Measurements from ENCODE around the gene CD74. TPM values are rescaled to one million over a fixed set of nuclear protein-coding genes. Genes with fewer than 3 reads are reported as not detected.
A peak's percentile ranks its signal among the peaks of the same experiment; 100 is the strongest.

Gene CD74
- total RNA-seq, 1 experiment from 2014 or later = 19.5 TPM

- Histone ChIP-seq H3K14ac (ENCODE audit: insufficient read depth, low read length) (peak overlapping the region; percentile 50; the same call in 1 of the 2 replicates), H2AK5ac (ENCODE audit: insufficient read length, low read length) (no peak overlapping the region), H3K4ac (ENCODE audit: low read depth, low read length) (no peak overlapping the region), H2BK15ac (ENCODE audit: low read depth, low read length) (no peak overlapping the region), H2BK5ac (ENCODE audit: insufficient read length, low read length) (no peak overlapping the region), H3K23ac (ENCODE audit: insufficient read length, low read depth, low read length) (no peak overlapping the region), H3K79me1 (ENCODE audit: insufficient read depth, low read depth, low read length, poor library complexity, severe bottlenecking) (peaks cover 7% of the 10 kb centered on the region), H3K79me2 (ENCODE audit: insufficient read depth, low read length) (peaks cover 21% of the 10 kb centered on the region; the same call in 1 of the 2 replicates), H3K9me3 (ENCODE audit: control insufficient read depth, low read depth, low read length) (no peaks in the 10 kb centered on the region), H4K91ac (ENCODE audit: insufficient read length, low read depth, low read length) (no peak overlapping the region), H3K27ac (ENCODE audit: insufficient read length, low read depth, low read length) (no peak overlapping the region), H4K5ac (ENCODE audit: insufficient read length, low read depth, low read length) (no peak overlapping the region), H2BK120ac (ENCODE audit: low read depth, low read length, poor library complexity, severe bottlenecking) (no peak overlapping the region), H3K18ac (ENCODE audit: insufficient read length, low read depth, low read length) (no peak overlapping the region), H3K56ac (ENCODE audit: insufficient read length, low read depth, low read length) (no peak overlapping the region), H4K8ac (replicated peaks; ENCODE audit: insufficient read length, low read depth, low read length) (no peak overlapping the region), H2BK12ac (ENCODE audit: insufficient read length, low read depth, low read length) (no peak overlapping the region), H2BK20ac (ENCODE audit: low read depth, low read length, poor library complexity, severe bottlenecking) (no peak overlapping the region), H4K20me1 (ENCODE audit: control insufficient read depth, insufficient read depth, insufficient read length) (peaks cover 5% of the 10 kb centered on the region), H3K4me2 (ENCODE audit: insufficient read depth, insufficient read length, low read length) (peak overlapping the region; percentile 80), H3K27me3 (ENCODE audit: insufficient read depth, low read length) (no peaks in the 10 kb centered on the region), H3K4me1 (ENCODE audit: insufficient read depth, low read length) (no peaks in the 10 kb centered on the region), H2AFZ (ENCODE audit: low read length) (peak overlapping the region; percentile 96), H3T11ph (ENCODE audit: low read length) (no peak overlapping the region), H3K9ac (ENCODE audit: extremely low read depth, insufficient read length, low read length) (peak overlapping the region; percentile 59), H3K23me2 (ENCODE audit: insufficient read length, low read depth, low read length, poor library complexity, severe bottlenecking) (peaks cover 4% of the 10 kb centered on the region)
- TF ChIP-seq CTCF (conservative IDR thresholded peaks at IDR 0.05) = no peak
- peaks cover 12 to 33% (median 22%) of the 10 kb centered on the region in 3 experiments for H3K36me3 Mint-ChIP-seq (ENCODE audit: insufficient read depth in 1 of 3, low read depth in 3 of 3)
- H3K4me3 Mint-ChIP-seq = peak overlapping the region; percentile 93 to 95
- H3K9me3 Mint-ChIP-seq = no peaks in the 10 kb centered on the region
- no CpG with 5 or more reads among the region's 10 CpGs for WGBS (ENCODE audit: extremely low coverage, insufficient read length, low lambda C conversion rate)
- H3K4me1 Mint-ChIP-seq = peaks cover 11 to 14% of the 10 kb centered on the region in 2 experiments
- DNase-seq = no peak
- peak overlapping the region in 2 of 3 experiments; percentile 47 to 95; a peak in 1 of 7 replicates for H3K27ac Mint-ChIP-seq
- H3K27me3 Mint-ChIP-seq (ENCODE audit: low read depth) = peaks cover 11% of the 10 kb centered on the region
Measured at GRCh38 chr5:150356575-150357294, 56.0 kb downstream of the CD74 start.
